Endodermal cell (in vitro differentiated cells): ENCODE measurements around the gene INPP4A. TPM values are rescaled to one million over a fixed set of nuclear protein-coding genes. Genes with fewer than 3 reads are reported as not detected.
A peak's percentile ranks its signal among the peaks of the same experiment; 100 is the strongest.

Experiments
- DNase-seq: peaks from one replicate; pipeline ENCODE4 v3.0.0-alpha.2; 2017
- H3K27ac ChIP-seq: 2 replicates; pipeline ENCODE4 v1.5.1; 2013; ENCODE audit warnings: mild to moderate bottlenecking, low read depth, low read length, moderate library complexity
- H3K27me3 ChIP-seq: 2 replicates; pipeline ENCODE4 v1.6.1; 2013; ENCODE audit warnings: mild to moderate bottlenecking, low read length, moderate library complexity; ENCODE audit not compliant: insufficient read depth, control insufficient read depth, poor library complexity, severe bottlenecking
- H3K36me3 ChIP-seq: 2 replicates; pipeline ENCODE4 v1.7.0; 2013; ENCODE audit warnings: mild to moderate bottlenecking, low read length, moderate library complexity; ENCODE audit not compliant: control insufficient read depth, insufficient read depth
- H3K4me1 ChIP-seq: one replicate; pipeline ENCODE4 v1.7.0; 2013; ENCODE audit warnings: low read length; ENCODE audit not compliant: control insufficient read depth, insufficient read depth
- H3K4me3 ChIP-seq: 2 replicates; pipeline ENCODE4 v1.5.1; 2013; ENCODE audit warnings: mild to moderate bottlenecking, low read length, moderate library complexity
- H3K9ac ChIP-seq: 2 replicates; pipeline ENCODE4 v1.6.1; 2013; ENCODE audit warnings: mild to moderate bottlenecking, low read length, moderate library complexity; ENCODE audit not compliant: poor library complexity, severe bottlenecking; ENCODE audit errors: extremely low read depth
- H3K9me3 ChIP-seq: 2 replicates; pipeline ENCODE4 v1.6.1; 2013; ENCODE audit warnings: mild to moderate bottlenecking, low read length, moderate library complexity; ENCODE audit not compliant: control insufficient read depth
- H3K27ac Mint-ChIP-seq: 2 replicates; pipeline ENCODE4 v1.8.0; 2020; ENCODE audit warnings: mixed read lengths
- H3K27me3 Mint-ChIP-seq: 2 replicates; pipeline ENCODE4 v1.8.0; 2021; ENCODE audit warnings: mild to moderate bottlenecking, mixed read lengths; ENCODE audit not compliant: insufficient read depth
- H3K36me3 Mint-ChIP-seq: 2 replicates; pipeline ENCODE4 v1.8.0; 2020; ENCODE audit warnings: low read depth, mixed read lengths
- H3K4me1 Mint-ChIP-seq: 2 replicates; pipeline ENCODE4 v1.8.0; 2020; ENCODE audit warnings: mixed read lengths
- H3K4me3 Mint-ChIP-seq: 2 replicates; pipeline ENCODE4 v1.8.0; 2020; ENCODE audit warnings: mild to moderate bottlenecking, moderate library complexity, mixed read lengths
- H3K9me3 Mint-ChIP-seq: 2 replicates; pipeline ENCODE4 v1.8.0; 2020; ENCODE audit warnings: mild to moderate bottlenecking, mixed read lengths
- CTCF ChIP-seq: fragments of 200-600 bp; sonication (generic); conservative IDR thresholded peaks from 2 replicates; pipeline ENCODE4 v1.5.0; 2021; ENCODE audit warnings: antibody characterized with exemption, mild to moderate bottlenecking
- WGBS, 2 experiments: methylation state at CpG; one replicate each; pipeline versions ENCODE4 v1.1.5 to v1.1.7; 2013; ENCODE audit warnings: missing lambda C conversion rate in 2 of 2, mixed read lengths in 1 of 2; ENCODE audit not compliant: insufficient coverage in 1 of 2, insufficient read length in 1 of 2; 5-methylcytosine and 5-hydroxymethylcytosine counted together
- total RNA-seq, 2 donors: library from RNA; stranded (reverse); fragmentation: NEBNext Ultra II Directional in 1 of 2; extraction: Animal tissue kit (Norgen Biotek cat#: 25700) in 1 of 2; gene quantifications; 2 replicates in 1 of 2; 3 replicates in 1 of 2; pipeline ENCODE4 v1.2.1, GENCODE V29; 2021

INPP4A gene
- total RNA-seq, 2 donors from 2014 or later: 84.9 to 94.2 TPM

GRCh38 chr2:98467082-98467536 is 22.5 kb downstream of the INPP4A start:
- Histone ChIP-seq H3K27ac (no peak overlapping the region), H3K36me3 (peaks cover 56% of the 10 kb centered on the region), H3K4me3 (peak overlapping the region; percentile 66), H3K9me3 (peaks cover 8% of the 10 kb centered on the region), H3K9ac (peak overlapping the region; percentile 52), H3K4me1 (peaks cover 26% of the 10 kb centered on the region), H3K27me3 (no peaks in the 10 kb centered on the region)
- 93 to 94% methylated on average over 6 to 11 of the region's 11 CpGs for WGBS, 2 experiments
- H3K4me3 Mint-ChIP-seq: no peak overlapping the region
- peaks cover 46% of the 10 kb centered on the region for H3K4me1 Mint-ChIP-seq
- H3K36me3 Mint-ChIP-seq: peaks cover 34% of the 10 kb centered on the region
- H3K9me3 Mint-ChIP-seq: peaks cover 1% of the 10 kb centered on the region
- DNase-seq: no peak
- TF ChIP-seq CTCF: no peak
- H3K27ac Mint-ChIP-seq: peak overlapping the region; percentile 93
- no peaks in the 10 kb centered on the region for H3K27me3 Mint-ChIP-seq

GRCh38 chr2:98467652-98468051 is 23.0 kb downstream of the INPP4A start:
- WGBS, 2 experiments: 100% methylated on average over 1 to 2 of the region's 3 CpGs
- H3K9ac ChIP-seq: no peak overlapping the region
- DNase-seq: no peak
- H3K4me1 ChIP-seq: peaks cover 27% of the 10 kb centered on the region
- H3K4me3 Mint-ChIP-seq: no peak overlapping the region
- H3K27ac Mint-ChIP-seq: no peak overlapping the region
- peaks cover 47% of the 10 kb centered on the region for H3K4me1 Mint-ChIP-seq
- no peak overlapping the region for H3K27ac ChIP-seq
- peaks cover 8% of the 10 kb centered on the region for H3K9me3 ChIP-seq
- TF ChIP-seq CTCF: no peak
- no peaks in the 10 kb centered on the region for H3K27me3 ChIP-seq
- H3K4me3 ChIP-seq: no peak overlapping the region
- peaks cover 1% of the 10 kb centered on the region for H3K9me3 Mint-ChIP-seq
- H3K36me3 Mint-ChIP-seq: peaks cover 34% of the 10 kb centered on the region
- H3K36me3 ChIP-seq: peaks cover 56% of the 10 kb centered on the region
- H3K27me3 Mint-ChIP-seq: no peaks in the 10 kb centered on the region

DNA sequence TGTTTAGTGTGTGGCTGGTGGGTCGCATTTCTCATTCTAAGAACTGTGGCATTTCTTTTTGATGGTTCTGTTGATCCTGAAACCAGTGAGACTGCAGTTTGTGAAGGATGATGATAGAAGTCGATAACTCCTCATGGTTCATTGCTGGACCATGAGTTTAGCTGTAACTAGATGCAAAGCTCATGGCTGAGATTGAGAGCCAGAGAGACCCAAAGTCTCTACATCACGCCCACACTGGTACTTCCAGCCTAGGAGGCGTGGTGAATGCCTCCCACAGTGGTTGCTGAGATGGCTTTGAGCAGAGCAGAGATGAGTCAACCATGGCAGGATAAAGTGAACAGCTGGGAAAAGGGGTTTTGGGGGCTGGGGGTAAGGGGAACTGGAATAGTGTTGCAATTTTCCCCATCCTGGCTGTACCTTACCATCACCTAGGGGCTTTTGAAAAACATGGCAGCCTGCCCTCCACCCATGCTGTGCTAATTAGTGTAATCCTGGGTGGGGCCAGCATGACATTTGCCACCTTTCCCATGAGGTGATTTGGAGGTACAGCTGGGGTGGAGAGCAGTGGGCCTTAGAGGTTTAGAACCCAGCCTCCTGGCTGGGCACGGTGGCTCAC is 24.1 kb downstream of the INPP4A start:
- Histone ChIP-seq H3K9ac (no peak overlapping the region), H3K27me3 (no peaks in the 10 kb centered on the region), H3K9me3 (peaks cover 8% of the 10 kb centered on the region), H3K4me1 (peaks cover 20% of the 10 kb centered on the region), H3K4me3 (no peak overlapping the region), H3K27ac (no peak overlapping the region), H3K36me3 (peaks cover 50% of the 10 kb centered on the region)
- WGBS, 2 experiments: 86 to 95% methylated on average over 2 to 5 of the region's 5 CpGs
- TF ChIP-seq CTCF: no peak
- Mint-ChIP-seq H3K9me3 (peaks cover 1% of the 10 kb centered on the region), H3K27me3 (no peaks in the 10 kb centered on the region), H3K4me3 (no peak overlapping the region), H3K27ac (peak overlapping the region; percentile 35), H3K4me1 (peaks cover 38% of the 10 kb centered on the region), H3K36me3 (peaks cover 34% of the 10 kb centered on the region)
- no peak for DNase-seq
